ENCODE results near the gene PRF1.

DNA sequence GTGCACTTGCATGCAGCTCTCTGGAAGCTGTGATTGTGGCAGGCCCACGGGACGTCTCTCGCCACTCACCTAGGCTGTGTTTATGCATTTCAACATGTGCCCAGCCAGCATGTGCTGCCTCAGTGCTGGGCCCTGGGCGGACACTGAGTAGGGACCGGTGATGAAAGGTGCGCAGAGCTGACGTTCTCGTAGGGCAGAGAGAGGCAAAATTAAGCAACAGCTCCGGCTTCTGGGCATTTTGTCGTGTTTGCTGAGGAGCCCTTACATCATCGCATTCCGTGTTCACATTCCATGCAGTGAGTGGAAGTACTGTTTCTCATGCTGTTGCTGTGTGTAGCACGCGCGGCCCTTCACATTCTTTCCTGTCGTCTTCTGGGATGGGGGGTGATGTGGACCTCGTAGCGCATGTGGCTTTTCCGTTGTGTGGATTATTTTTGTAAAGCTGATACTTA is 50.5 kb downstream of the PRF1 start:
- TF ChIP-seq, protein P1, sequence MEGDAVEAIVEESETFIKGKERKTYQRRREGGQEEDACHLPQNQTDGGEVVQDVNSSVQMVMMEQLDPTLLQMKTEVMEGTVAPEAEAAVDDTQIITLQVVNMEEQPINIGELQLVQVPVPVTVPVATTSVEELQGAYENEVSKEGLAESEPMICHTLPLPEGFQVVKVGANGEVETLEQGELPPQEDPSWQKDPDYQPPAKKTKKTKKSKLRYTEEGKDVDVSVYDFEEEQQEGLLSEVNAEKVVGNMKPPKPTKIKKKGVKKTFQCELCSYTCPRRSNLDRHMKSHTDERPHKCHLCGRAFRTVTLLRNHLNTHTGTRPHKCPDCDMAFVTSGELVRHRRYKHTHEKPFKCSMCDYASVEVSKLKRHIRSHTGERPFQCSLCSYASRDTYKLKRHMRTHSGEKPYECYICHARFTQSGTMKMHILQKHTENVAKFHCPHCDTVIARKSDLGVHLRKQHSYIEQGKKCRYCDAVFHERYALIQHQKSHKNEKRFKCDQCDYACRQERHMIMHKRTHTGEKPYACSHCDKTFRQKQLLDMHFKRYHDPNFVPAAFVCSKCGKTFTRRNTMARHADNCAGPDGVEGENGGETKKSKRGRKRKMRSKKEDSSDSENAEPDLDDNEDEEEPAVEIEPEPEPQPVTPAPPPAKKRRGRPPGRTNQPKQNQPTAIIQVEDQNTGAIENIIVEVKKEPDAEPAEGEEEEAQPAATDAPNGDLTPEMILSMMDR (IDR thresholded peaks at IDR 0.05; ENCODE audit: low read depth, low read length, poor library complexity, severe bottlenecking): no peak
- no peak for TF ChIP-seq EZH2phosphoT487 (IDR thresholded peaks at IDR 0.05; ENCODE audit: borderline replicate concordance, low read length)

All from DOHH2 (cell line).